Femur (tissue), 1 donor: ENCODE measurements around the gene TMEM207.
"Not testable (repeated sequence)": the region's sequence is repeated elsewhere in the genome, so short reads cannot be mapped to it uniquely, and the experiment has no call there.

Source experiments
- DNase-seq: peaks from one replicate; pipeline ENCODE4 v3.0.0-alpha.2; 2017

Gene TMEM207

DNA sequence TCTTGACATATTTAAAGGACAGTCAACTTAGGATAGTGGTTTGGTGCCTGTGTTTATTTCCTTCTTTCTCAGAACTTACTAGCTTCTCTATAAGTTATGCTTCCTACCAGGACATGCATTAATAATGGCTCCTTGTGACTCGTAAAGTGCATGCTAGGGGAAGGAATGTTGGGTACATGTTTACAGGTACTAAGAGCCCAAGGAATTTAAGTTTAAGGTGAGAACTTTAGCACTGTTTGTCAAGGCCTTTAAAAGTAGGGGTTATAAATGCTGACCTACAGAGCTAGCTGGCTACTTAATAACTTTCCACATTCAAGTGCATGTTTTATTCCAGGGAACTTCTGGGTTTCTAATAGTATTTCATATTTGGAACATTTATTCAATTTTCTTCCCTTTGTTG lies at the start of gene TMEM207:
TMEM207 (minus strand) TSS at position 101 of the 400 bp plus-strand sequence; CDS start at position 9, 92 bp downstream.
- DNase-seq: no peak

DNA sequence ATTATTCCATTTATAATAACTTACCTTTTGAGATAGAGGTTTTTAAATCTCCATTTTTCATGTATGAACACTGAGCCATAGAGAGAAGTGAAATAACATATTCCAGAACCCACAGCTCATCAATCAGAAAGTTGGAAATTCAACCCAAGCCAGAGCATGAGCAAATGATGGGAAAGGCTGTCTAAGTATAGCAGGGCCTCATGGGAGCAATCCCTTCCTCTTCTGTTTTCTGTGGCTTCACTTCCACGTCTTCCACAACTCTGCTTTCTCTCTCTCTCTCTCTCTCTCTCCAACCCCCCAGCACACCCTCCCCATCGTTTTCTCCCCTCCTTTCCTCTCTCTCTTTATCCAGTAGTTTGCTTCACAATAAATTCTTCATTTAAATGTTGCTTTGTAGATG lies 49.4 kb upstream of the TMEM207 start:
- no peak for DNase-seq

DNA sequence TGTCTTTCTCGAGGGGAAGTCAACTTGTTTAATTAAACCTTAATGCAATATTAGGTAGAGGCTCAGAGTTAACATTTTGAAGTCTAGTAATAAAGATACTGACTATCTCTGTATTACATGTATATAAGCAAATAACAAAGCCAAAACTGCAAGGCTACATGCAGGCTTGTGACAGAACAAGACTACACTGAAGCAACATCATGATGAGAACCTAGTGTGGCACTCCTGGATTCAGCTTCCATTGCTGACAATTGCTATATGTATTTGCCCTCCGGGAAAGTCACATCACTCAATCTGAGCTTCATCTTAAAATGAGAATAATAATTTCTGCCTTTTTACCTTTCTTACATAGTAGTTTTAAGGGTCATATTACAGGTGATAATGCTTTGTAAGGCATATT lies 48.6 kb upstream of the TMEM207 start:
- no peak for DNase-seq

DNA sequence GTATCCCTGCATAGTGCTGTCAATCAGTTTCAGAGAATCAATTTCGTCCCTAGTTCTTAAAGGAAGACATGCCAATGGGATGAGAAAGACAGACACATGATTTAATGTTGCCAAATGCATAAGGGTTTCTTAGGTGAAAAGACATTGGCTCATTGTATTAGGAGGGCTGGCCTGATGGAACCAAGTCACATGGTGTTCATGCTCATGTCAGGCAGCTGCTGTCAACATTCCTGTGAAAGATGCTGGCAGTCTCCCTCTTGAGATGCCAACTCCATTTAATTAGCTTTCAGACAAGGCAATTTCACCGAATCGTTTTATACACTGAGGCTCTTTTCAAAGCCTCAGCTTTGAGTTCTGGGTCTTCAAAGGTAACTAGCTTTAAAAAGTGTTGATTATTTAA lies 48.1 kb upstream of the TMEM207 start:
- DNase-seq: no peak

DNA sequence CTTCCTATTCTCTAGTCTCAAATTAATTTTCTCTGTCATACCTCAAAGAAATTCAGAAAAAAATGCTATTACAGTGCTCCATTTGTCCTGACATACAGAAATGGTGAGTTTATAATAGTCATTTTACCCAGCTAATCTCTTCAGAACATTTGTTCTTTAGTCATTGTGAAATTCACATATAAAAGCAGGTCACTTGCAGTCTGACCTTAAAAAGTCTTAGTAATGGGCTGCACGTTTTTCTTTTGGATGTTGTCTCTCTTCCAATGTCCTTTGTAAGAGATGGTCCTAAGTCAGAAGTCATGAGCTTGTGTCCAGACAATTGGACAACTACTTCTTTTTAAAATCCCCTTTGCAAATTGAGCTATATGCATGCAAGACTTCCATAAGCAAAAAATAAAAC lies 47.2 kb upstream of the TMEM207 start:
- no peak for DNase-seq

DNA sequence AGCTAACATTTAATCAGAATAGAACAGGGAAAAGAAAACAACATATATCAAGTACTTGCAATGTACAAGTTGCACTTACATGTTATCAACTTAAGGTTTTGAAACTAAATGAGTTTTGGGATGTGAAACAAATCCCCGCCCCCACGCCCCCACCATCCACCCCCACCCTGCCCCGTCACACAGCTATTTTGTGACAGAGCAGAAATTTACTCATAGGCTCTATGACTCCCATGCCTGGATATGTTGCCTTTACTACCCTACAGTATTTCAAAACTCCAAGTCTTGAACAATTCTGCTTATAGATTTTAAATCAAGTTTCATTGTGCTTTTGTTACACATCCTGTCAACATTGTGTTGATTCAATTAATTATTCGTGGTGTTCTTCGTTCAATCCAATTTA lies 46.1 kb upstream of the TMEM207 start:
- DNase-seq: no peak

DNA sequence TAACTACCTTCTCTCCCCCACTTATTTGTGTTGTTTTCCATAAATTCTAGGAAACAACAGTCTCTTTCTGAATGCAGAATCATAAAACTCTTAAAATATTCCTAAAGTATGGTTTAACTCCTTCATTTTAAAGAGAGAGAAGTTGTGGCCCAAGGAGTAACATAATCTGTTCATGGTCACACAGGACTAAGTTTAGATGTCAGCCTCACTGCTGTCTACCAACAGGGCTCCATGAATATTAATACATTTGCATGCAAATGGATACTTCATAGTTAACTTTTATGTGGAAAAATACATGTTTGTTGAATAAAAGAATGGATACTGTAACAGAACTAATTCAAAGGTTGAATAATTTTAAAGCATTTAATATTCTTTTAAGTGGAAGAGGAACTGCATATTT lies 45.7 kb upstream of the TMEM207 start:
- no peak for DNase-seq

DNA sequence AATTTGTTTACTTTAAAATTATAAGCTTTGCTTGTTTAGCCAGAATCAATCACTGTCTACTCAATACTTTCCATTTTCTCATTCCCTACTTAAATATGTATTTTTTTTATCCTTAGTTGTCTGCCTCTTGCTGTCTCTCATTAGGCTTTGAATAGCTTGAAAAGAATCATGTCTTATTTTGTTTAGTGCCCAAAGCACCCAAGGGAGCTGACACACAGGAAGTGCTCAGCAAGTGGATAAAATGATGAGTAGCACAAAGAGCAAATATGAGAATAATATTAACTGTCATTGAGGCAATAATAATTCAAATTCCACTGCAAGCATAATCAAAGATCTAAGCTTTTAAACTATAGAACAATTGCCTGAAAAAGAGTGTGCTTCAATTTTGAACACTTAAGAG lies 45.2 kb upstream of the TMEM207 start:
- no peak for DNase-seq

DNA sequence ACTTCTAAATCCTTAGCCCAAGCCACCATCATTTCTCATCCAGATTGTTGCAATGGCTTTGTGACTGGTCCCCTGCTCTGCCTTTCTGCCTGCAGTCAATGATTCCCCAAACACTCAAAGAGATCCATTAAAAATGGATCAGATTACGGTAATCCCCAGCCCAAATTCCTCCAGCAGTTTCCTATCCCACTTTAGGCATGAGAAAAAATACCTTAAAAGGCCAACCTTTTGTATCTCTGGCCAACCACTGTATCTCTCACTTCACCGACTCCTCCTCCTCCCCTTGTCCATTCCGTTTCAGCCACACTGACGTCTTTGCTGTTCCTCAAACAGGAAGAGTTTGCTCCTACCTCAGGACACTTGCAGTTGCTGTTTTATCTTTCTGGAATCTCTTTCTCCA lies 43.3 kb upstream of the TMEM207 start:
- DNase-seq: no peak

DNA sequence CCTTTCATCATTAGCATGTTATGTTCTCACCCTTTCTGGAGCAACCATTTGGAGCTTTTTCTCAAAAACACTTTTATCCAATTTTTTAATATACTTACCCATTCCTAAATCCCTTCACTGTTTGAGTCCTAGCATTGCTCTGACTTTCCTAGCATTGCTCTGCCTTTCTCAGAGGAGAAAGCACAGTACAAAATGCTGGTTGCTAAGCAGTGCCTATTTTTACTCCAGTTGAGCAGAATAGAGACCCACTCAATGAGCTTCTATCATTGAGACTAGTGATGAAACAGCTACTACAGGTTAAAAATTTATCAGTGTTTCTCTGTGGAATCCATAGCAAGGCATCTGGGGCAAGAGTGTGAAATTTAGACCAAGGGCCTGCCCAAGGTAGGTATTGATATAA lies 42.4 kb upstream of the TMEM207 start:
- DNase-seq: no peak

DNA sequence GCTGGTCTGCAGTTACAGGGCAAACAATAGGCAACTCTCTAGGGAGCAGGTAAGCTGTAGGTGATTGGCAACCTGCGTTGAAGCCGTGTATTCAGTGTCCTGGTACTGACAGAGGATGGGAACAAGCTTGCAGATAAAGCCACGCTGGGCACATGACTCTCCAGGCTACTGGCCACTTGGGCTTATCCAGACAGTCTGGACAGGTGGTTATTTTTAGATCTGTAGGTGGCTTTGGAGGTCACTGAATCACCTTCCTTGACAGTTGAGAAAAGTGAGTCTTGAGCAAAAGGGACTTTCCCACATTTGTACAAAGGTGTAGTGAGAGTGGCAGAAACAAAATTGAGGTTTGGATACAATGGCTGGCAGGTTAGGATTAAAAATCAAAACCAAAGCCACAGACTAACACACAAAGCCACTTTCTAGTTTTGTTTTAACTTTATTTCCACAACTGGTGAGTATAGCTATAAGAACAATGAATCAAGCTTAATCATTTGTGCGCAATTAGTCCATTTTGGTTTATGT lies 41.9 kb upstream of the TMEM207 start:
- no peak for DNase-seq

DNA sequence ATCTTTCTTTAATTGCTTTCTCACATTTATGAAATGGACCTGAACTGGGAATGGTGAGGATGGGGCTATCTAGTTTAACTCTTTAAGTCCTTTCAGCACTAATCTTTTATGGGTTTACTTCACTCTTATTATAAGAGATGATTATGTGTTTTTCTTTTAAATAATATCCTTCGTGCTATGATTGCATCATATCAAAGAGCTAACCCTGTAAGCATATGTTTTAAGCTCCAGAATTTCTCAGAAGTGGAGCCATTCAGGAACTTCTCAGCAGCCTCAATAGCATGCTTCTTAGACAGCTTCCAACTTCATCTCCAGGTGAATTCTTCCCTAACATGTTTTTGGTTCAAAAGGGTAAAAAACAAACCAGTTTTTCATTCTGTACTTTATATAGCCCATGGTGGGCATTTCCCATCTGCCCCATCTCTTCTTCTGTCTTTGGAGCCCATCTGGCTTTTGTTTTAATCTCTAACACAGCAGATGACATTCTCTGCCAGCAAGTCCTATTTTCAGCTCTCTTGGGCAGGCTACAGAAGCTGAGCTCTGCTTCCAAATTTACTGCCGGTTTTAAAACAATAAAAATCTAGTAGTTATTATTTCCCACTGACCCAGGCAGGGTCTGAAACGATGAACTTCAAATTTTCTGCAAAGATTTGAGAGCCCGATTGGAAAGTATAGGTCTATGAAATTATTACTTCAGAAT lies 37.4 kb upstream of the TMEM207 start:
- no peak for DNase-seq

DNA sequence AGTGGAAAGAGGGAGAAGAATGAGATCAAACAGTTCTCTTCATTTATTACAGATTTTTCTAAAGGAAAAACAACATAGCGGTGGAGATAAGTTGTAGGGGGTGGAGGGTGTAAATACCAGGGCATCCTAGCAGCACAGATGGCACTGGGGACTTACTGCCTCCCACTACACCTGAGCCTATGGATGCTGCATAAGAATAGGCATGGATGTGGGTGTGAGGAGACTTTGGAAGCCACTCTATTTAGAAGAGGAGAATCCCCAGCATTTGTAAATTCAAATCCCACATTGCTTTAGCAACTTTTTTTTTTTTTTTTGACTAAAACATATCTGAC lies 36.8 kb upstream of the TMEM207 start:
- no peak for DNase-seq

DNA sequence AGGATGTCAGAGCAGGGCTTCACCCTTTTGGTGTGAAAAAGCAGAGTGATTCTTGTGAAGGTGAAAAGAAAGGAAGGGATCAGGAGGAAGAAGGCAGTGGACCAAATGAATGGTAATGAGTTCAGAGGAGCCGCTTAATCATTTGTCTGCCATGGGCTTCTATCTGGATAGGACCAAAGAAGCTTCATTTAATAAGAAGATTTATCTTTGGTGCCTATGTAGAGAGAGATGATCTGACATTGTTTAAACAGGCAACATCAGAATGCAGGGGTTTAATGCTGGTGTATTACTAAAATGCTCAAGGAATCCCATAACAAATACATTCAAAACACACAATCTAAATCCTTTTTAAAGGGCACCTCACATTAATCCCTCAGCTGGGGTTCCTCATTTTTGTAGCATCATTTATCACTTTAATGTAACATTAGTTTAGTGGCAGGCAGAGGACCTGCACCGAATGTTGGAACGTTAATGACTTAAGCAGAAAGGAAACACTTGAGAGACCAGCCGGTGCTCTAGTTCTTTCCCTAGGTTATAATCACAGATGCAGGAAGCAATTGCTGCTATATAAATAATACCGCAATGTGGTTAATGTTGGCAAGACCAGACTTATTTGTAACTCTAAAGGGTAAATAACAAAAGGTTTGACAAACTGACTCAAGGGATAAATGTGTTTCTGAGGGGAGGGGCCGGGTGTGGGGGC lies 36.3 kb upstream of the TMEM207 start:
- DNase-seq: no peak

DNA sequence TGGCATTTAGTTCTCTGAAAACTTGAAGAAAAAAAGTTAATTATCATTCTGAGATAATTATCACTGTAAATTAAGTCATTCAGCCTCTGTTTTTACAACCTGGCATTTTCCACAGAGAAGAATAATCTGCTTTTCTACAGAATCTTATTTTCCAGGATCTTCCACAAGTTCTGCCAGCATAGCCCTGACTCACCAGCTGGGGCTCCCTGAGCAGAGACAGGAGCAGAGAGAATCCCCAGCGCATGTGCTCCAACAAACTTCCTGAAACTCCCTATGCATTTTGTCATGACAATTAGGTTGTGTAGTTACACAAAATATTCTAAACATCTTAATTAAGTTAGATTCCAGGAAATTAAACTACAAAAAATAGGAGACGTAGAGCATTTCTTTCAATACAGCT lies 32.1 kb upstream of the TMEM207 start:
- DNase-seq: no peak

DNA sequence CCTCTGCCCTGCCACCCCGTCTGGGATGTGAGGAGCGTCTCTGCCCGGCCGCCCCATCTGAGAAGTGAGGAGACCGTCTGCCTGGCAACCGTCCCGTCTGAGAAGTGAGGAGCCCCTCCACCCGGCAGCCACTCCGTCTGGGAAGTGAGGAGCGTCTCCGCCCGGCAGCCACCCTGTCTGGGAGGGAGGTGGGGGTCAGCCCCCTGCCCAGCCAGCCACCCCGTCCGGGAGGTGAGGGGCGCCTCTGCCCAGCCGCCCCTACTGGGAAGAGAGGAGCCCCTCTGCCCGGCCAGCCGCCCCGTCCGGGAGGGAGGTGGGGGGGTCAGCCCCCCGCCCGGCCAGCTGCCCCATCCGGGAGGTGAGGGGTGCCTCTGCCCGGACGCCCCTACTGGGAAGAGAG lies 23.6 kb upstream of the TMEM207 start:
- not testable (repeated sequence) for DNase-seq

DNA sequence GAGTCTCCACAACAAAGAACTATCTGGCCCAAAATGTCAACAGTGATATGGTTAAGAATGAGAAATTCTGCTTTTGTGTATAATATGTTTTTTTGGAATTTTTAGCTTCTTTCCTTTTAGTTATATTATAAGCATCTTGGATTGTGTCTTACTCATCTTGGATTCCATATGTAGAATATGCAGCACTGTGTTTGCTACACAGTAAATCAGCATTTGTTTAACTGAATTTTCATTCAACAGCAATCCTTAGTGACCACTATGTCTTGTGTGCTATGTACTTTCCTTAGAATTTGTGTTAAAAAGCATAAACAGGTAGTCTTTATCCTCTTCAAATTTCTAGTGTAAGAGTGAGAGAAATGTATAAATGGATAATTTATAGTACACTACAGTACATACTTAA lies 18.2 kb upstream of the TMEM207 start:
- no peak for DNase-seq

DNA sequence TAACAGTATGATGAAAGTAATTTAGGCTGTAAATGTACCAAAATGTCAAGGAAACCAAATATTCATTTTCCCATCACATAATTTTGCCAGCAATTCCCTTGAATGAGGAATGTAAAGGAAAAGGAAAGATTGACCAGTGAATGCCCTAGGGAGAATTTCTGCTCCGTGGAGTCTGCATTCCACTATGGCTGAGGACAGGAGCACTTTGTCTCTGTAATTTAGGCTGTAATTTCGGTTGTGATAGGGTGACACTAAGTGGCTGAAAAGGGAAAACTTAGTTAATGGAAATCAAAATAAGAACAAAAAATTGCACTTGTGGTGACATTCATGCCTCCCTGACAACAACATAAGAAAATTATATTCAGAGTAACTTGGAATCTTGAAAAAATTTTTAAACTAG lies 8.3 kb upstream of the TMEM207 start:
- no peak for DNase-seq

DNA sequence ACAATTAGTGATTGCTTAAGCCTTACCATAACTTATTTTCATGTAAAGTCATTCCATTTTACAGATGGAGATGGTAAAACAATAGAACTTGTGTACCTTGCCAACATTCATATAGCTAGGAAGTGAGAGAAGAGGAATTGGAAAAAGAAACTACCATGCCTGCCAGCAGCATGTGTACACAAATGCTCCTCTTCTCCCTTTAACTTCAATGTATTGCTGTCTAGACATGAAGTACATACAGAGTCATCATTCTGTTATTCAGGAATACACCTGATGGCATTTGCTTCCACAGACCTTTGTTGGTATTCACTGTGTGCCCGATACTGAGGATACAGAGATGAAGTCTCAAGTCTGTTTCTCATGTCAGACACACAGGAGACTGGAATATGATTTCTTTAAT lies 7.1 kb upstream of the TMEM207 start:
- DNase-seq: no peak

DNA sequence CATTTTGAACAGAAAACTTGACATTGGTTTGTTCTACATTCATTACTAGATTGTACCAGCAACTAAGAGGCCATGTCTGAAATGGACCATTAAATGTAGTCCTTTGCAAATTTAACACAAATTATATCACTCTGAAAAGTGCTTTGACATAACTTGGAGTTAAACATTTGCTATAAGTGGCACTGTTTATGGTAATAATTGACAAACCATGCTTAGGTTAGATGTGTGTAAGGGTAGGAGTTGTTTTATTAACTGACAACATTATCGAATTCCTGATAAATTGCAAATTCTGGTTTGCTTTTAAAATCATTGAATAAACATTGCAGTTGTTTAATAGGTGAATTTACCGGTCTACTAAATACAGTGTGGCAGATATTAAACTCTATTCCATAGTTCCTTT lies 6.1 kb upstream of the TMEM207 start:
- no peak for DNase-seq

DNA sequence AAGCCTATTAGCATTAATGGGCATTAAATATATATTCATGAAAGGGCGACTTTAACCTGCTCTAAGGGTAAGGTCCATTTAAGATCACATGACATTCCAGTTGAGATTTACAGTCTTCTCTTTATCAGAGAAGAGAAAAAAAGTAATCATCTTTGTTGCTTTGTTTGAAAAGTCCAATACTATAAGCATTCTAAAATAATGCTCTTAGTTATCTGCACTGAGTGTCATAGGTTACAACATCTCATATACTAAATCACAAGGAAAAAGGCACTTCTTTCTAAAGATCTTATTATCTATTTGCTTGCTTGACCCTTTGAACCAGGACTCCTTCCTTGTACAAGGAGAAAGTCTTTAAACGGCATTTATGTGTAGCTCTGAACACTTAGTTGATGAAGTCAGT lies 1.4 kb downstream of the TMEM207 start:
- DNase-seq: no peak

DNA sequence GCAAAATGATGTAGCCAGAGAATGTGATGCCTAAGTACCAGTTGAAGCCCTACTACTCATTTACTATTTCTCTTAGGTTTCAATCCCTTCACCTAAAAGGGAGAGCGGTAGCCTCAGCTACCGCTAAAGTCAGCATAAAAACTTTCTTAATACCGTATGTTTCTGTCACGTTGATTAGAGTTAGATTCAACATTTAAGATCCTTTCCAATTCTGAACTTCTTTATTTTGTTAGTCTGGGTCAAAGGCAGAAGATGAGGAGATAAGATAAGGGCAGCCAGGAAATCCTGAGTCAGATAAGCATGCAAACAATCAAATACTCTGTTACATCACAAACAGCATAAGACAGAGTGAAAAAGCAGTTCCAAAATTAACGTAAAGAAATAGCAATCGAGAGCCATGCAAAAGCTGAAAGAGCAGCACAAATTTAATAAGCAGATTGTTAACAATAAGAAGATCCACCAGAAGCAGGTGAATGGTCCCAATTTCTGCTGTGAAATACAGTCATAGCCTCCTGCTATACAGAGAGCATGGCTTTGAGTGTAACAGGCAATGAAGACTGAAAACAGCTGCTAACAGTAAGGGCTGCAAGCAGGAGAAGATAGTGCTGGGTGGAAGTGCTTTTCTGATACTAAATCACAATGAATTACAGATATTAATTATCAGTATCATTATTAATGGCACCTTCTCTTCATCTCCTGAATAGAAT lies 3.0 kb downstream of the TMEM207 start:
- DNase-seq: no peak

DNA sequence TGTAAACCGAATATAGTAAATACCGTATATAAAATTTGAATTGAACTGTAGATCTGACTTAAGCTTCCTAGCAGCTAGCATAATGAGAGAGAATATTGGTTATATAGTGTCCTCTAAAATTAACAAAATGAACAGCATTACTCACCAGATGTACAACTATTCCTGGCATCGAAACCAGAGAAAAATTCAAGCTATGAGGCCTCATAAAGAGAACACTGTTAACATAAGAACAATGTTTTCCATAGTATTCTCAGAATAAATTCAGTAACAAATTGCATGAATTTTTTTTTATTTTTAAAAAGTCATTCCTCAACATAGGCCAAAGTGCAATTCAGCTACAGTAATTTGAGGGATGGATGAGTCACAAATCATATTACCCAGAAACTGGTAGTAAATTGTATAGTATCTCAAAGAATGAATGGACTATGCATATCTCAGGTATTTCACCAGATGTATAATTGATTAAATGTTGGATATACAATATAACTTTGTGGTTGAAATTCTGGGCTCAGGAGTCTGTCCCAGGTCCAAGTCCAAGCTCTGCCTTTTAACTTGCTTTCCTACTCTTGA lies 5.0 kb downstream of the TMEM207 start:
- DNase-seq: no peak

DNA sequence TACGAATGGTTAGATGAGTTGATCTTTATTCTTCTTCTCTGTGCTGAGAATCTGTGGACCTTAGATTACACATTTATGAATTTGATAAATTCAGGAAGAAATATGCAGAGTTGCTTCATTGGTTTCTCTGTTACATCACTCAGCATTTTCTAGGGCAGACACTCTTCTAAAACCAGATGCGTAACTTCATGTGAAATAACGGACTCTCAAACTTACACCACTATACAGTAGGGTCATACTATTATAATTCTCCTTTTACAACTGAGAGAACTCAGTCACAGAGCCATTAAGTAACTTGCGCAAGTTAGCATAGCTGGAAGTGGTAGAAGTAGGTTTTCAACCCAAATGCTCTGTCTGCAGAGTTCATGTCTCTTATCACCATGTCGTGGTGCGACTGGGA lies 5.7 kb downstream of the TMEM207 start:
- no peak for DNase-seq
